GM21717 (cell line): ENCODE results near the gene ZNF521.

Source experiments
- ATAC-seq: cut with Tn5 transposase; IDR thresholded peaks from one replicate; pipeline ENCODE4 v1.9.1; 2021; ENCODE audit warnings: mild to moderate bottlenecking, moderate library complexity; ENCODE audit not compliant: unreplicated experiment

ZNF521 gene

DNA sequence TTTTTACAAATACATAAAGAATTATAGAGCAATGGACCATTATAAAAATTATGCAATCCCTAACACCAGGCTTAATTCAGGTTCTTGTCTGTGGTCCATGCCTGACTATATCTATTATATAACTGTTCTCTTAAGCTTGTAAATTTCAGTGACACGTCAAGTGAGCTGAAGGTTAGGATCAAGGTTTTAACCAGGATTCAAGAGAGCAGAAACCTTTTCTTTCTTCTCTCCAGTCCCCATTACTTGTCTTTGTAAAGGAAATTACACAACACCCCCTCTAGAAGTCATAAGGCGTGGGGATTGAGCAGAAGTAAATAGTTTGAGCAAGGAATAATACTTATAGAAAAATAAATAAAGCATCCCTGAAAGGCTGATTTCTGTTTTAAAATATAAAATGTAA is 122.0 kb downstream of the ZNF521 start:
- ATAC-seq: no peak

DNA sequence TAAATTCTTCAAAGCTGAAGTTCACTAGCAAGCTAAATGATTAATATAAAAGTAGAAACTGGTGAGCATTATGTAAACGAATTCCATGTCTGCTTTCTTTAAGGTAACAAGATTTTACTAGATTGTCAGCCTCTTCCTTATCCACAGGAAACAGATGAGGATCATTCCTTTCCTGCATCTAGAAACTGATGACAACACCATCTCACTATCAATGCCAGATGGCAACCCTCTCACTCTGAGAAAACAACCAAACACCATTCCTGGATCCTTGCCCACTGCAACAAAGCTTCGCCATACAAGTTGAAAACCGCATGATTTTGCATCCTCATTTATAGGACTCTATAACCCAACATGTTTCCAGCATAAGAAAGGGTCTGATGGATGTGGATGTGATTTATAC is 122.9 kb downstream of the ZNF521 start:
- ATAC-seq: no peak

DNA sequence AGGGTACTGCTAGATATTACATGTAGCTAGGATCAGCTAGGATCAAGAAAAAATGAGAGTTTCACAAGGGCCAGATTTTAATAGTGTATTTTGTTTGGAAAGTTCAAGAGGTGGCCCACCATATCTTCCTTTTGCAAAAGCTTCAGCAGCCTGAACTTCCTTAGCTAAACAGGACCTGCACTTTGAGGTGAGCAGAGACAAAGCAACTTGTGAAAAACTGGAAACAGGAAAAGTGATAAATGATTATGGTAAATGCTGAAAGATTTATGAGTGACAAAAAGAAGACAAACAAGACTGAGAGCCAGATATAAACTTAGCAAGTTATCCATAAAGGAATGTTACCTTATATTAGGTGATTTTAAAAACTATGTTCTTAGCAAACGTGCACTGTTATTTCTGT is 123.6 kb downstream of the ZNF521 start:
- no peak for ATAC-seq

DNA sequence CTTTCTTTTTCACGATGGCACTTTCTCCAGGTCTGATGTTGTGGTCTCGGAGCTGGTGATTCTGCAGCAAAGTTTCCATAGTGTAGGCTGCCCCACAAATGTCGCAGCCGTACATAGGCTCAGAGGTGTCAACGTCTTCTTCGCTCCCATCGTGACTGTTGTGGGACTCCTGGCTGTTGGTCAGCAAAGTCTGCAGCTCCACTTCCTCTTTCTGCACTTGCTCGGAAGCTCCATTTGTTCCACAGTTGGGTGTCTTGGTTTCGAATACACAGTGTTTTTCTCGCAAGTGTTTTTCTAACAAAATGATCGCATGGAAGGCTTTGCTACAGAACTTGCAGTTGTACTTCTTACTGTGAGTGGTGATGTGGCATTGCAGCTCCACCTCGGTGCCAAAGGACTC is 126.8 kb downstream of the ZNF521 start:
- ATAC-seq: no peak

DNA sequence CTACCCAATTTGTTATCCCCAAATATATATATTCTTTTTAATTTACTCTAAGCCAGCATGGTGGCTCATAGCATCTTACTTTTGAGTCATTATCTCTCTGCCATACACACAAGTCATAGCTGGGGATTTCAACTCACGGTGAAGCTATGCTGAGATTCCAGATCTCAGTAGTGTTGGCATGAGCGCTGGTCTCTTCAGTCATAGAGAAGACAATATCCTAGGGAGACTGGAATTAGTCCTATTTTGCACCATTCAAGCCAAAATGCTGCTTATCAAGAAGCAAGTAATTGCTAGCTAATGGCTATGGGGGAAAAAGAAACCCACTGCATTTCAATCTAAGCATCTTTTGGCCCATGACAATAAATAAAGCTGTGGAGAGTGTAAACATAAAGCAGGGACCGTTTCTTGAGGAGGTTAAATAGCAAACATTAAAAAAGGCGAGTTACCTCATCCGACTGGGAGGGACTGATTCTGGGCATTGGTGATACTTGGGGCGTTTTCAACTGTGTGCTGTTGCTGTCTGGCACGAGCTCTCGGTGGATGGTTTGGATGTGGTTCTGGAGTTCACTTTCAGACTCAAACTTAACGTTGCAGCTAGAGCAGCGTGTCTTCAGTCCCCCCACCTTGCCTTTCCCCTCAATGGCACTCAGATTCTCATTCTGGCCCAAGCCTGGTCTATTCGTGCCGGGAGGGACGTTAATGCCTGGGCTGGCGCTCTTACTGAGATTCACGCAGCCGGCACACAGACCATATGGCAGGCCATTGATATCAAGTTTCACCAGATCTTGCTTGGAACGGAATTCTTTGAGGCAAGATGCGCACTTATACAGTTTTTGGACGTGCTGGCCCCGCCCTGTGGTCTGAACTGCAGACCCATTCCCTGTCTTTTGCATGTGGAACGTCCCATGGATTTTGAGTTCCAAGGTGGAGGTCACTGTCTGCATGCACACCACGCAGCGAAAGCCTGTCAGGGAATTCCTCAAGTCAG is 127.8 kb downstream of the ZNF521 start:
- ATAC-seq: no peak

DNA sequence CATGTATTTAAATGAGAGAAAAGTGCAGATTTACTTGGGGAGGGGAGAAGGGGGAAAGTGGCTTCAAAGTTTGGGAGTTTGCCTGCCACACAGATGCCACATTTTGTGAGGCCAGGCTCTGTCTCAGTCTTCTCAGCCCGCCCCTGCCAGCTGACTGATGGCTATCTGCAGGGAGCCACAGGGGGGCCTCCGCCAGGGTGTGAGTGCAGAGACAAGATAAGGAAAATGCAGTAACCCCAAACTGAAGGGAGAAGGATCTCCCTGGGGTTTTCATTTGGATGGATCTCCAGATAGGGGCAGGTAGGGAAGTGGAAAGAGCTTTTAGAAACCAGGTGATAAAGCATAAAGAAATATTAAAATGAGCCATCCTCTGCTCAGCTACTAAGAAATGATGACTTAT is 128.8 kb downstream of the ZNF521 start:
- ATAC-seq: no peak

DNA sequence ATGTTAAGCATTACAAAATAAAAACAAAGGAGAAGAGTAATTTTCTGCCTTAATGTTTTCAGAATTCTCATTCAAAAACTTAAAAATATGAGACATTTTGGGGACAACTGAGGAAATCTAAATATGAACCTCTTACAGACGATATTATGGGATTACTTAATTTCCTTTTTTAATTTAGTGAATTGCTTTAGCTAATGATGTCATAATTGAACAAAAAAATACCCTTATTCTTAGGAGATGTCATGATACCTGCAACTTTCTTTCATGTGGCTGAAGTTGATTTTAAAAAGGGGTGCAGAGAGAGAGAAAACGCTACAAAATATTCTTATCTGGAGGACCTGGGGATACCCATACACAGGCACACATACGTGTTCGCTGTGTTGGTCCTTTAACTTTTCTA is 129.3 kb downstream of the ZNF521 start:
- ATAC-seq: no peak

DNA sequence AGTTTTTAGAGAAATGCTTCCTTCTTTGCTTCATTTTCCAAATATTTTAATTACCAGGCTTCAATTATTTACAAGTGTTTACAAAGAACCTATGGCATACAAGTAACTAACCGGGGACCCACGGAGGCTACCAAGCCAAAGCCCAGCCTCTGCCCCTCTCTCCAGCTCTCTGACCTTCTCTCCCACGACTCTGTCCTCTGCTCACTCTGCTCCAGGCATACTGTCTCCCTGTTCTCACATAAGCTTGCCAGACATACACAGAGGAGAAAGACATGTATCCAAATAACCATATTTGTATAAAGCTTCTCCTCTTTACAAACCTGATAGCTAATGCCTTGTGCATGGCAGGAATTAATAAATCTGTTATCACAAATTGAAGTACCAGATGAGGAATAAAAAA is 141.3 kb downstream of the ZNF521 start:
- ATAC-seq: no peak

DNA sequence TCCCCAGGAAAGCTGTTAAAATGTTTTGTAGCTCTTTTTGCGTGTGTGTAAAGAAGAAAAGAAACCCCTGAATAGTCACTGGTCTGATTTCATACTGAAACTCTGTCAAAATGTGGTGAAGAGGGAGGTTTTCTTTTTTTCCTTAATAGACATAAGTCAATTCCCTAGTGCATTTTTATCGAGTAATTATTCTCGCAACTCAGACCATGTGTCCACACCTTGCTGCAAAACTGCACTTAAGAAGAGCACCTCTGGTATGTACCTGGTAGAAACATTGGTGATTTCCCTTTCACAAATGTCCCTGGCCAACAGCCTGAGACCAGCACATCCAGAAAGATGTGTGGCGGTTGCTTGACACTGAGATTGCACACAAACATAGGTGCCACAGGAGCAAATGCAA is 159.9 kb downstream of the ZNF521 start:
- ATAC-seq: no peak

DNA sequence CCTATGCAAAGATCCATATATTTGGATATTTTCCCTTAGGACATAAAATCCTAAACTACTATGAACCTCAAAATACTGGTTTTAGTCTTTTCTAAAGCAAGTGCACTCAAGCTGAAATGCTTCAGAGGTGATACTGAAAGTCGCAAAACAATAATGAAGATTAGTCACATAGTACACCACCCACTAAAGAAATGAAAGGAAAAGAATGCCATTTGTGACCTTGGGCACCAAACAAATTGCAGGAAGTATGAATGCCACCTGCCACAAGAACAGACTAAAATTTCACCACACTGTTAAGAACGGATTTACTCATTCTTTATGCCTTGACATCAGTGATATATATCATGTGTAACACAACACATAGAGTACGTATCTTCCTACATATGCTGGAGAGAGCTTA is 161.5 kb downstream of the ZNF521 start:
- ATAC-seq: peak; percentile 78

DNA sequence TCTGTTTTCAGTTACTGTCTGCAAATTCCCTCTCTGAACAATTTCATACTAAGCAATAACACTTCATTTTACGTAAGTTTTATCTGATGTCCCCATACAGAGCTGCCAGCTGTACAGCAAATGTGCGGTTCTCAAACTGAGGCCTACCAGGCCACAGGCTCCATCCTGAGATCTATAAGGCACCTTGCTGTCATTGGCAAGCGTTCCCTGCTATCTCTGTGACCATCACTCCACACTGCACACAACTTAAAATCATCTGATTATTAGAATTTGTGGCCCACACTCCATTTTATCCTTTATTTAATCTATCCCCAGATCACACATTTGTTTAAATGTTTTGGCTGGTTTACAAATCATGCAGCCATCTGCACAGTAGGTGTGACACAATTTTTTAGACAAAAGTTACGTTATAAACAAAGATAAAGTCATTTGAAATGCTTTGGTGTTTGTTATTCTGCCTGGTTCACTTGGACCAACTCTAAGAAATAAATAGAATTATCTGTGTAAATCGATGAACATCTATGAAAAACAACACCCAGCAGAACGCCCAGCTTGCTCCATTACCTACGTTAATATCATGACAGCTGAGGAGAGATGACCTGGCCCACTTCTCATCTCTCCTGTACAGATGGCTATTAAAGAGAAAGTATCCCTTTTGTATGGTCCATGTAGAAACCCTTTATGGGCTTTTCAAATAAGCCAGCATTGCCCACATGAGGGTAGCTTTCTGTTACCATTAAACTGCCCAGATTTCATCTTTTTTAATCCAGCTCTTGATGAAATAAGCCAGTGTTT is 162.4 kb downstream of the ZNF521 start:
- ATAC-seq: no peak

DNA sequence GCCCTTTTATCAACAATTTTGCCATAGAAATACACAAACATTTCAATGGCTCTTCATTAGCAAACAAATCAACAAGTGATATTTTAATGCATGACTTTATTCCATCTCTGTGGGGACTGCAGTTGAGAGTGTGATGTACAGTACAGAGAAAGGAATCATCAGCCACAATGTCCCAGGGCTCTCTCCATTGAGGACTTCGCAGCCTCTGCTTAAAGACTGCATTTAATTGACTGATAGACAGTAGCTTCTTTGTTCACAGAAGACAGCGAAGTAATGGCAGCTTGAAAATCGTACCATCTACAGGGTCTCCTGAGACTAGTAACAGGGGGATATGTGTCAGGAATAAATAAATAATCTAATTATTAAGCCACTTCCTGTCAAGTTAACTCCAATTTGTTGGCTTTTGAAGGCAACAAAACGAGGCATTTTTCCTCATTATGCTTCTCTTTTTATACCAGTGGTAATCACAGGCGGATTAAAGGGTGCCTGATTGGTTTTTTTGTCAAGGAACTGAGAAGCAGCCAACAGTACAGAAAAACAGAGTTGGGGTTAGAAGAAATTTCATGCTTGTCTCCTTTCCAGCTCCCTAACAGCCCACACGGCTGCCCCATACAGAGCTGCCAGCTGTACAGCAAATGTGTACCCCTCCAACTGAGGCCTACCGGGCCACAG is 164.3 kb downstream of the ZNF521 start:
- ATAC-seq: no peak

DNA sequence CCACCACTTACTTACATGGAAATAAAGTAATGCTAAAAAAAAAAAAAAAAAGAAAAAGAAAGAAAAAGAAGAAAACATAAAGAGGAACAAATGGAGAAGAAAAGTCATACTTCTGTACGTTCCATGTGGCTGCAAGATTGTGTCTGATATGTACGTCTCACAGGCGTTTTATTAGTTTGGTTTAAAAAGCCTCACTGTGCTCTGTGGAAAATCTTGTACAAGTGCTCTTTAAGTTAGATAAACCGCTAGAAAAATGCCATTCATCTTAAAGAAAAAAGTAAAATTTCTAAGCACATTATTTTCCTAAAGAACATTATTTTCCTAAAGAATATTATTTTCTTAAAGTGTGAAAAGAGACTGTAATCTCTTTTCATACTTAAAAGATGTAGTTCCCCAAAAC is 165.1 kb downstream of the ZNF521 start:
- ATAC-seq: no peak

DNA sequence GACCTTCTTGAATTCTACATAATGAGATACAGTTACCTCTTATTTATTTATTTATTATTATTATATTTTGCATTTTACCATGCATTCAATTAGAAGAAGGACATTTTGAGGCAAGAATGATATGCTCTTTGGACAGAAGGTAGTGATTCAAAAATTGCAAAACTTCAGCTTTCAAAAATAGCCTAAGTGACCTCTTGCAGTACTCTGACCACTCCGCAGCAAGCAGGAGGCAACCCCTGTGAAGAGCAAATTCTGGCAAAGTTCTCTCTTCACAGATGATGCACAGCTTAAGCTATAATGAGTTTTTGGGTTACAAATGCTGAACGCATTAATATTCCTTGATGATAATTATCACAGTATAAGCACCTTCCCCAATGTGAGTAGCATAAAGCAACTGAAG is 170.0 kb downstream of the ZNF521 start:
- ATAC-seq: no peak

DNA sequence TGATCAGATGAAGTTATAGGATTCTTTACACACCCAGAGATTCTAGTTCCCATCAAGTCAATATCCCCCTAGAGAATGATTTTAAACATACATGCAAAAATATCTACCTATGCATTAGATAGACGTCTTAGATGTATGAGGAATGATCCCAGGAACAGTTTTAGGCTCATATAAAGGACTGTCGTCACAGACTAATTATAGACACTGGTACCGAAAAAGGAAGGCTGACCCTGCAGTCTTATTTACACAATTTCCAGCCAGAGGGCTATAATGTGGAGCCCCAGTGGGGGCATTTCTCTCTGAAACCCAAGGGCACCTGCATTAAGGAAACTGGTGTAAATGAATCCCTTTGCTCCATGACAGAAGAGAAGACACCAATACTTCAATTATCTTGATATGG is 170.4 kb downstream of the ZNF521 start:
- ATAC-seq: no peak

DNA sequence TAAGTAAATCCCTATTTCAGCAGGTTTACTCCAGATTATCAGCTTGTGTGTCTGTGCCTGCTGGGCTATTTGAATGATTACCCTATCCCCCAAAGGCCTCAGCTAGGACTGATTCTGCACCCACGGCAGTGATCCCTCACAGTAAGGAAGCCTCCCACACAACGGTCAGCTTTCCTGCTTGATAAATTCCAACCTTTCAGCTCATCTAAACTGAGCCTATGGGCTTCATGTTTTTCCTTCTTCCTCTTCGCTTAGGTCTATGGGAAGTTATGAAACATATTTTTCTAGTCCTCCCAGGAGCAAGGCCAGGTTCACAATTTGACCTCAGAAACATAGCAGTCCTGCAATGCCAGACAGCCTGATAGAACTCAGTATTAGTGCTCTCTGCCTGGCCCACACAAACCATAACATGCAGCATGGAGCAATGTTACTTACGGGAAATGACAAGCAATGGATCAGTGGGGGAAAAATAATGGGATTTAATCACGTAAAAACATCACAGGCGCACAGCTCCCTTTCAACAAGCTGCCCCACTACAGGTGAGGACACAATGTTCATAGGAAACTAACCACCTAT is 170.9 kb downstream of the ZNF521 start:
- no peak for ATAC-seq

DNA sequence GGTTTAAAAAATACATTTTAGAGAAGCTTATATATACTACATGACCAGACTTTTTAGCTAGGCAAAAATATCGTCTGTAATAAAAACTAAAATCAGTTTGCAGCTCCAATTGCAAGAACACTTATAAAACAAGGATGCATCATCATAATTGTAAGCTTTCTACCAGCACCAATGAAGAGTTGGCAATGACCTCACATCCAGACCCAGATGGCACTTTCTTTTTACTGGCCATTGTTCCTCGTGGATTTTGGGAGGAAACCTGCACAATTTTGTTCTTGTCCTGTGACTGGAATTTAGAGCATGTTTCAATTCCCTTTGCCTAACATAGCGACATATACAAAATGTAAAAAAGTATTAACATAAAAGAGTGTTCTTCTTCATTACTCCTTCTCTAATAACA is 174.3 kb downstream of the ZNF521 start:
- ATAC-seq: no peak

DNA sequence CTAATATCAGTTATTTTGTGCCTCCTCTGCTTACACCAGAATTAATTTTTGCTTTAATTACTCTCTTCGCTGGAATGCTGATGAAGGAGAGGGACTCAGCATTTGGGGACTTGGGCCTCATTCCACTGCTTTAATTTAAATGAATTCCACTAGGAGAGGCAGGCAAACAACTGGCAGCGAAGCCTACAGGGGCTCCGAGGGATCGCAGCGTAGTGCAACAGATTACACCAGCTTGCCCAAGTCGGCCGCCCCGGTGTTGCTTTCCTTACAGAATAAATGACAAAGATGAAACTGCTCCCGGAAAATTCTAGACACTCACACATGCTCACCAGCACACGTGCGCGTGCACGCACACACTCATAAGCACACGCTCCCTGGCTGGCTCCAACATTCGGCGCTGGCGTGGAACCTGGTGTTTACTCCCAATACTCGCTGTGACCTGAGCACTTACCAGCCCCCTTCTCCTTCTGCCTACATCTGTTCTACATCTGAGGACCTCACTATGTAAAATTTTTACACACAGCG is 175.4 kb downstream of the ZNF521 start:
- ATAC-seq: no peak

DNA sequence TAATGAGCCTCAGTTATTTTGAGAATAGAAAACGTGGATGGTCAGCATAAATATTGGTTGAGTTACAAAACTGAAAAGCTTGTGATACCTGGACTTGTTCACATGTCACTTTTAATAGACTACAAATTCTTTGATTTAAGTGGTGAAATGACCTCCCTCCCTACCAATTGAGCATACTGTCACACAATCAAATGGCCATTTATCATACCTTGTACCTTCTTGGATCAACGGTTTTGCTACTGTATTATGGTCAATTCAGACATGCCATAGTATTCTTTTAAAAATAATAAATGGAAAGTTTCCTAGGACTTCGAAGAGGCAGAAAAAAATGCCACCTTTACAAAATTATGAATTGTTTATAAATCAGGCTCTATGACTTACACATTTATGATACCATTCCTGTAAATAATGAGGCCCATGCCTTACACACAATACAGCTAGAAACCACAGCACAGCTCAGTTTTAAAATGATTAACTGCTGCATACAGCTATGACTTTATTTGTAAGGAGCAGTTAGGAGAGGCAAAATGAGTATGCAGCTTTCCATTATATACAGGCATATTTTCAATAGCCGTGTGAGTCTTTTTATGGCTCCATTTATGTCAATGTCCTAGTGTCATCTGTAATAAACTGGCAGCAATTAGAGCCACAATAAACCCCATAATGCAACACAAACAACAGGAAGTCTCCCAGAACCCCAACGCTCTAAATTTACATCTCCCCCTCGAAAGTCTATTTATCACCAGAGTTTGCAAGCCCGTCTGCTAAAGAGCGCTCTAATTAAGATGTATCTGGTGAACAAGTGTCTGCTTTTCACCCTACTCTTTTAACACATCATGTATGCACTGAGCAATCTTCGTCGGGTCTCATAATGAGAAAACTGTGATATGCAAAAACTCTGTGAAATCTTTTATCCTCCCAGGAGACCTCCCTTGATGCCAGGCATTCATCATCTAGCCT is 176.1 kb downstream of the ZNF521 start:
- ATAC-seq: no peak

DNA sequence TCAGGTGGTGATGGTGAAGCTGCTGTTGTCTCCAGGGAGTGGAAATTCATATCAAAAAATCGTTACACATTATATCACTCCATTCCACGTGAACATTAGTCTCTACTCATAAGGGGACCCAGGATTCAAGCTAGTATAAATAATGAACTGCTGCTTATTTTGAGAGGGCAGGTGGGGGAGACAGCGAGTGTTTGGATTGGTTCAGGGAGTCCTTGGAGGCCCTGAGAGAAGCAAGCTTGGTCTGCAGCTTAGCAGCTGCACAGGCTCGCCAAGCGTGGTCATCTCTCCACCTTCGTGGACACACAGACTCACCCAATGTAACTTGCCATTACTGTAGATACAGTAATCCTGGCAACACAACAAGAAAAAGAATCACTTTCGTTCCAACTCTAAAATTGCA is 177.6 kb downstream of the ZNF521 start:
- ATAC-seq: no peak
